GM15510 (cell line): ENCODE results near the gene FHOD1.

Source experiments
- POLR2A ChIP-seq: IDR thresholded peaks from 3 replicates; pipeline ENCODE4 v1.6.1; 2011; ENCODE audit warnings: borderline replicate concordance; ENCODE audit not compliant: insufficient read length; ENCODE audit errors: extremely low read depth

The FHOD1 gene

DNA sequence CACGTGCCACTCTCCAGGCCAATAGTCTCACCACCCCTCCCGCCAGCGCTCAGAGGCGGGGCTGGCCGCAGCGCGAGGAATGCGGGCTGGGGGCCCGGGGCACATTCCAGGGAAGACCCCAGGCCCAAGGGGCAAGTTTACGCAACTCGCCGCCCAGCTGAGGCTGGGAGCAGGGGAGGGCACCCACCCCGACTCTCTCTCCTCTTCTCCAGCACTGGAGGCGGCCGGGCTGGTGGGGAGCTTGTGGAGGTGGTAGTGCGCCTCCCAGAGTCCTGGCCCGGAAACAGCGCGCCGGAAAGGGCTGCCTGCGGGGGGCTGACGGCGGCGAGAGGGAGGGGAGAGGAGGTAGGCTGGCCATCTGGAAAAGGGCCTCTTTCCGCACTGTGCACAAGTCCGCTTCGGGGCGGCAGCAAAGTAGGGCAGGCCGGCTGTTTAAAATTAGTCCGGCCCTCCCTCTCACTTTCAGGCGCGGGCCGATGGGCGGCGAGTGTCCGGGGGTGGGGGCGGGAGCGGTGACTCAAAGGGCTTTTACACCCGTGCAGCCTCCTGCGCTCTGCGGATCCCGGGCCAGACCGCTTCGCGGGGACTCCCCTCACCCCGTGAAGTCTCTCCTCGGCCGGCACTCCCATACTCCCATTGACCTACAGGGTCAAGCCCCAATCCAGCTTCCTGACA lies 1.1 kb downstream of the FHOD1 start:
- peak; percentile 41 for TF ChIP-seq POLR2A

DNA sequence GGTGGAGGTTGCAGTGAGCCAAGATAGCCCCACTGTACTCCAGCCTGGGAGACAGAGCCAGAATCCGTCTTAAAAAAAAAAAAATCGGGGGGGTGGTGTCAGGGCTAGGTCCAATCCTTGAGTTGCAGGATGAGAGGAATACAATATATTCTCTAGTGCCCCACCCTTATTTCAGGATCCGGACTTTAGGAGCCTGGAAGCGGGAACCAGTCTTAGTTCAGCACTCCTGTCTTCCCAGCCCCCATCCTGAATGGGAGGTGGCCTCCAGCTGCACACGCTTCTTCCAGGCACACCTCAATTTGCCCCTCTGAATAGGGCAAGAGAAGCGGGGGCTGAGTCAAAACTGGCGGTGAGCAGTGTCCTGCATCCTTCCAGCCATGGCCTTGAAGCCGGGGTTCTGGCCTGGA lies 1.6 kb downstream of the FHOD1 start:
- no peak for TF ChIP-seq POLR2A

DNA sequence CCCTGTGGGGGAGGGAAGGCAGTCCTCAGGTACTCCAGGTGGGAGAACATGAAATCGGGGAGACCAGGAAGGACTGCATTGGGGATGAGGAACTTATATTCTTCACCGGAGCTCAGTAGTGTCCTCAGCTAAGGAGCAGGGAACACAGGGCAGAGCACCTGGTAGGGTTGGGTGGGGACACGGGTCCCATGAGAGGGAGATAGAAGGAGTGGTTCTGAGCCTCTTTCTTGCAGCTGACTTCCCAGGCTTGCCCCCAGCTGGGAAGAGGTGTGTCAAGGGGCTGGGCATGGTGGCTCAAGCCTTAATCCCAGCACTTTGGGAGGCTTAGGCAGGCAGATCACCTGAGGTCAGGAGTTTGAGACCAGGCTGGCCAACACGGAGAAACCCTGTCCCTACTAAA lies 2.1 kb downstream of the FHOD1 start:
- no peak for TF ChIP-seq POLR2A

DNA sequence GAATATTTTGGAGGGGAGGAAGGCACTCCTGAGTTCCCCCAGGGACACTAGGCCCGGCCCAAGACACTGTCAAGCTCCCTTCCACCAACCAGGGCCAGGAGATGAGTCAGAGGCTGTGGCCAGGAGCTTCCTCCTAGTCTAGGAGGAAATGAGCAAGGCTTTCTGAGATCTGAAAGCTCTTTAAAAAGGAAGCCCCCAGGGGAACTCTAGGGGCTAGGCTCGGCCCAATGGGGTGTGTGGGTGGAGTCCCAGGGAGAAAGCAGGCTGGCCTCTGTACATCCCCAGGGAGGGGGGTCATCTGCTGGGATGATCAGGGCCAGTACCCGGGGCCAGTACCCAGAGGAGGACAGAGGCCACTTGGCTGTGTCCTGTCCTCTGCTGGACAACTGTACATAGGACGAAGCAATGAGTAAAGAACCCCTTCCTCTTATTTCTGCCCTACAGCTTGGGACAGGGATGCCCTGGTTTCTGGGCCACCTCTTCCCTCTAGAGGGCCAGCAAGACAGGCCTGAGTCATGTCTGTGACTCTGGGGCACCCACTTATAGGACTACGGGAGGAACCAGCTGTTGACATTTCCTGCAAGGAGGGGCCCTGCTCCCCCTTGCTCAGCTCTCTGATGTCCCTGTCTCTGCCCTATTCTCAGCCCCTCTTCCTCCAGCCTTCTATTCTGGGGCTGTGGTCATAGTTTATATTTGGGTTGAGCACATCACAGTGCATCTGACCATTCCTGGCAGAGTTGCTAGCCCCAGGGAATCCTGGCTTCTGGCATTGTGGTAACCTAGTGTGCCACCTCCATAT lies 2.7 kb downstream of the FHOD1 start:
- peak; percentile 59 for TF ChIP-seq POLR2A

DNA sequence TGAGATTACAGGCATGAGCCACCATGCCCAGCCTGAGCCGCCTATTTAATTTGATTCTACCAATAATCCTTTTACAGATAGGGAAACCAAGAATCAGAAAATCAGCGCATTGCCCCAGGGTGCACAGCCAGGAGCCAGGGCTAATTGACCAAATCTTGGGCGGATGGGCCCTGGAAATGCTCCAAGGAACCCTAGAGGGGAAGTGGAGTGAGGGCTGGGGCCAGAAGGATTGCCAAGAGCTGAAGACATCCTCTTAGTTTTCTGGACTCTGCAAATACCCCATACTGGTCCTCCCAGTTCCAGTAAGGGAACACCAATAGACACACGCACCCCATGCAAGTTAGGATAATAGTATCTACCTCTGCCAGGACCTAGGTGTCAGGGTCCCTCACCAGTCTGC lies 3.8 kb downstream of the FHOD1 start:
- no peak for TF ChIP-seq POLR2A

DNA sequence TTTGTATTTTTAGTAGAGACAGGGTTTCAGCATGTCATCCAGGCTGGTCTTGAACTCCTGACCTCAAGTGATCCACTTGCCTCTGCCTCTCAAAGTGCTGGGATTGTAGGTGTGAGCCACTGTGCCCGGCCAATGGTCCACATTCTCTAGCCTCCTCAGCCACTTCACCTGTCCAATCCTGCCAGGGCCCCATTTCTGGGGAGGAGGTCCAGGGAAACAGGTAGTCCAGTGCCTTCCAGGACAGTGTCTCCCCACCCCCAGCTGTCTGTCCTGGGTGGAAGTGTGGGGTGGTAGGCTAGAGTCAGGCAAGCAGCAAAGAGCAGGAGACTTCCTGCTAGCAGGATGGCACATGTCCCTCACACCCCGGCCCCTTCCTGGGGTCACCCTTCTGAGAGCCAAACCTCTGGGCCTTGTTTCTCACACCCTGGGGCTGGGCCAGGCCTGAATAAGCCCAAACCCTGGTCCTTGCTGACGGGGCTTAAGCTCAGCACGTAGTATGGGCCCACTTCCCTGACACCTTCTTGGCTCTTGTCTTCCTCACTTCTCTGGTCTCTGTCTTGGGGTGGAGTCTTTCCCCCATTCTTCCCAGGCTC lies 5.0 kb downstream of the FHOD1 start:
- TF ChIP-seq POLR2A, result no peak

DNA sequence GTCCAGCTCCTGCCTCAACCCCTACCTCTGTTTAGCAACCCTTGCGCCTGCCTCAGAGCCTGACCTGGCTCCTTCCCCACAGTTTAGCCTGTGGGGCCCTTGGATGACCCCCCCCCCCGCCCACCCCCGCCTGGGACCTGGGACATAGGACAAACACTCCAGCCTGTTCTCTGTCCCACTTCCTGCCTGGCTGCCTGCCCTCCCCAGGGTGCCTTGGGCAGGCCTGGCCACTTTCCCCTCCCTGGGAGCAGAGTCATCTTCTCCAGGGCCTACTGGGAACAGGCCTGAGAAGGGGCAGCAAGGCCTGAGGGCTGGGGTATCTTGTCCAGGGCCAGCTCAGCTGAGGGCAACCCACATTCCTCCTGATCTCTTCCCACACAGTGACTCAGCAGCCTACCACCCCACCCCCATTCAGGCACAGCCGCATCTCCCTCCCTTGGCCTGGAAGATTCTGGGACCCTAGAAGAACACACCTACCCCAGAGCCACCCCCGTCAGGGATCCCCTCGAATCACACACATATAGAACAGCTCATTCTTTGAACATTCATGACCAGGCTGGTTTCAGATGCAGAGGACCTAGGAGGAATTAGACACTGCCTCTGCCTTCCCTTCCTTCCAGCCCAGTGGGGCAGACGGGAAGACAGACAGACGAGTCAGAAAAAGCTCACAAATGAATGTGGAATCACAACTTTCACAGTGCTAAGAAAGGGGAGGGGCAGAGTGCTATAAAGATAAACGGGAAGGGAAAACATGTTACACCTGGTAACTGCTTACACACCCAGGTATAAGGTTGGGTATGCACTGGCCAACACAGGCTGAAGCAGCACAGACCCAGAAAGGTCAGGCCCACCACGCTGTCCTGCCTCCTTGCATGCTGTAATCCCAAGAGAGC lies 6.0 kb downstream of the FHOD1 start:
- no peak for TF ChIP-seq POLR2A

DNA sequence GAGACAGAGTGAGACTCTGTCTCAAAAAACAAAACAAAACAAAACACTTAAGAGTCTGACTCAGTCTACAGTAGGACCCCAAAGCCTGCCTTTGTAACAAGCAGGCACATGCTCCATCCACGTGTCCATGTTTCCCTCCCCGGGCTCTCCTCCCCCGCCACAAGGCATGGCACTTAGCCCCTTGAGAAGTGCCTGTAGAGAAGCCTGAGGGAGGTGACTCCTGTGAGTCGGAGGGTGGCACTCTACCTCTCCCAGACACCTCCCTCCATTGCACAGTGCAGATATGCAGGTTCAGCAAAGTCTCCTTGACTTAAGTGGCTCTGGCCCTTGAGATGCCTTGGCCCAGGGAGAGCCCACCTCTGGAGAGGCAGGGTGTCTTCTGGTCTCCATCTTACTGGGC lies 6.8 kb downstream of the FHOD1 start:
- no peak for TF ChIP-seq POLR2A

DNA sequence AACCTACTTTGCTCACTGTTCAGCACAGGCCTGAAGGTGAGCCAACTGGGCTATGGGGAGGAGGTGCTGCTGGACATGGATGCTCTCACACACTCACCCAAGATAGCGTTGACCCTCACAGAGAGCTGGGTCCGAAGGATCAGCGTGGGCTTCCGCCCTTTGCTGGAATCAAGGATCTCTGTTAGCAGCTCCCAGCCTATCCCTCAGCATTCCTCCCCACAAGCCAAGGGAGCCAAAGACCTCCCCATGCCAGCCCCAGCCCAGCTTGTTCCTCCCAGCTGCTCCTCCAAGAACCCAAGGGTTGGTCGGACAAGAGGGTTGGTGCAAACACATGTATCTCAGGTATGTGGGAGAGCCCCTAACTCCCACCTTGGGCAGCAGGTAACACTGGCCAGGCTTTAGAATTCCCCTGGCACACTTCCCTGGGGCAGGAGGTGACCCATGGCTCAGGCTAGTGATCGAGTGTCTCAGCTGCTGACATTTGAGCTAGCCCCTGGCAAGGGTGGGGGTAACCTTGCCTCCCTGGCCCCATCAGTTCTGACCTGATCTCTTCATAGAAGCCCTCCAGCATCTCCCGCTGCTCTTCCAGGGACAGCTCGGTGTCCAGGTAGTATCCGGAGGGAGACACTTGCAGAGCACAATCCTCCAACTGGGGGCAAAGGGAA lies 8.3 kb downstream of the FHOD1 start:
- TF ChIP-seq POLR2A, result no peak

DNA sequence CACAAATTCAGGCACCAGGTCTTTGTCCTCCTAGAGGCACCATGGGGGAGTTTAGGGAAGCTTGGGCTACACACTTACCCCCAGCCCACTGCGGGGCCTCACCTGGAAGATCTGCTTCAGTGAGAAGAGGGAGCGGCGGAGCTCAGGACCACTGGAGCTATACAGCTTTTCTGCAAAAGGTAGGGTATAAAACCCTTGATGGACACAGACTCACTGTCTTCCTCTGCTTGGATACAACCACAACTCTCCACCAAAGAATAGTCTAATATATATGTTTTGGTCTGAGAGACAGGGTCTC lies 9.1 kb downstream of the FHOD1 start:
- TF ChIP-seq POLR2A, result no peak

DNA sequence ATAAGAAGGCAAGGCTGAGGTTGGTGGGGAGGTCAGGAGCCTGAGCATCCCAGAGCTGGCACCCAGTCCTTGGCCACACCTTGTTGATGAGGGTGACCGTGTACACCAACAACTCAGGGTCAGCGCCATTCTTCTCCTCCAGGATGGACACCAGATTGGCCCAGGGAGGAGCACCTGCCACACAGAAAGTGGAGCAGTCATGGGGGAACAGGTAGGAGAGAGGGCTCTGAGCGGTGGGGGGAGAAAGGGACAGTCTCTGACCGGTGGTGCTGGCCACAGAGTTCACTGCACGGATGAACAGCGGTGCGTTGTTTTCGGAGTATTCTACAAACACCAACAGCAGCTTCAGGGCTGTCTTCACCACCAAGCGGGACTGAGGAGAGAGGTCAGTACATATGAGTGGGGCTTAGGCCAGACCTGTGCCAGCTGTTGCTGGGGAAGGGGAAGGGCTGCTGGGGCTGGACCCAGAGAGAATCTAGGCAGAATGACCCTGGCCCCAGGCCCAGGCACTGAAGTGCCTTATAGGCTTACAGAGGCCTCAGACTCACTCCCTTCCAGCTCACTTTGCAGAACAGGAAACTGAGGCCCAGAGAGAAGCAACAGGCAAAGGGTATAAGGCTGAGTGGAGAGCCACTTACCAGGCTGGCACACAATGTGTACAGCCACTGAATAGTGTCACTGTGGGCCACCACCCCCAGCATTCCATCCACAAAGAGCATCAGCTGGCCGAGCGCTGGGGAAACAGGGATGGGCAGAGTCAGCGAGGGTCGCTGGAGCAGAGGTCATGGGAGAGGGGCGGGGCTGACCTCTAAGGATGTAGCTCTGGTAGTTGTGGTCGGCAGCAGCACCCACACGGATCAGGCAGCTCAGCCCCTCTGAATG lies 9.6 kb downstream of the FHOD1 start:
- TF ChIP-seq POLR2A, result no peak

DNA sequence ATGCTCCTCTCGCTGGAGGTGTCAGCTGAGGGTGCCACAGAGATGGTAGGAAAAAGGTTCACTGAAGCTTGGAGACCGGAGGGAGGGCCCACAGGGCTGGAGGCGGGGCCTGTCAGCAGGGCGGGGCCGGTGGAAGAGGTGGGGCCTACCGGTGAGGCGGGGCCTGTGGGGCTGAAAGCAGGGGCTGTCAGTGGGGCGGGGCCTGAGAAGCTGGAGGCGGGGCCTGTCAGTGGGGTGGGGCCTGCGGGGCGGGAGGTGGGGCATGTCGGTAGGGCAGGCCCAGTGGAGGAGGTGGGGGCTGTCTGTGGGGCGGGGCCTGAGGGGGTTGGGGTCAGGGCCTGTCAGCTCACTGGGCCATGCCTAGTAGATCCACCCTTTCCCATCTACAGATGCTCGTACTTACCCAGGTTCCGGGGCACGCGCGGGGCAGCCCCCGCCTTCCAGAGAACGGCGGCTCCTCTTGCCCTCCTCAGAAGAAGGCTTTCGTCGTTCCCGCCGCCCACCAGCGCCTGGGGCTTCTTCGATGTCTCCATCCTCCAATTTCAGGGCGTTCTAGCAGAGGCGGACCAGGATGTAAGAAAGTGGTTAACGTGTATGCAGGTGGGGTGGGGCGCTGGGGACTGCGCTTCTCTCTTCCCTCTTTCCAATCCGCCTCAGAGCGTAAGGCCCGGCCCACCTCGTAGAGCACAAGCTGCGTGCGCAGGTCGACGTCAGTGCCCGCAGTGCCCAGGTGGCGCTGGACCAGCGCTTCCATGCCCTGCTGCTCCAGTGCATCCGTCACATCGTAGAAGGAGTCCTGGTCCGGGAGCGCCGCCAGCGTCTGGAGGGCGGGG lies 10.5 kb downstream of the FHOD1 start:
- no peak for TF ChIP-seq POLR2A
